Measurements from ENCODE around the gene ATM. TPM values are rescaled to one million over a fixed set of nuclear protein-coding genes. Genes with fewer than 3 reads are reported as not detected.
"Not testable (repeated sequence)": the region's sequence is repeated elsewhere in the genome, so short reads cannot be mapped to it uniquely, and the experiment has no call there.

Gene ATM
- total RNA-seq, 1 donor from 2014 or later = 68.1 TPM

- not testable (repeated sequence) for DNase-seq (ENCODE audit: low spot score)
Observed at GRCh38 chr11:108373505-108373904, 150.6 kb downstream of the ATM start.

- DNase-seq (ENCODE audit: low spot score) = no peak
Observed at GRCh38 chr11:108388576-108388975, 165.7 kb downstream of the ATM start.

- DNase-seq (ENCODE audit: low spot score) = no peak
Observed at GRCh38 chr11:108392353-108392752, 169.5 kb downstream of the ATM start.

GRCh38 chr11:108393046-108393445, 170.2 kb downstream of the ATM start:
- DNase-seq (ENCODE audit: low spot score) = no peak

GRCh38 chr11:108394744-108395284, 171.9 kb downstream of the ATM start:
- DNase-seq (ENCODE audit: low spot score) = no peak

- DNase-seq (ENCODE audit: low spot score) = not testable (repeated sequence)
Observed at GRCh38 chr11:108396672-108397071, 173.8 kb downstream of the ATM start.

- no peak for DNase-seq (ENCODE audit: low spot score)
Observed at GRCh38 chr11:108398439-108398838, 175.6 kb downstream of the ATM start.

GRCh38 chr11:108402241-108402640, 179.4 kb downstream of the ATM start:
- DNase-seq (ENCODE audit: low spot score) = no peak

GRCh38 chr11:108403052-108403451, 180.2 kb downstream of the ATM start:
- no peak for DNase-seq (ENCODE audit: low spot score)

GRCh38 chr11:108405706-108406105, 182.8 kb downstream of the ATM start:
- DNase-seq (ENCODE audit: low spot score) = no peak

GRCh38 chr11:108414958-108415357, 192.1 kb downstream of the ATM start:
- DNase-seq (ENCODE audit: low spot score) = no peak

GRCh38 chr11:108417551-108417950, 194.7 kb downstream of the ATM start:
- peak; percentile 12 for DNase-seq (ENCODE audit: low spot score)

Other genes with a start within 250 kb of the ATM start
- 36.8 TPM for gene CUL5, start 214.2 kb upstream of the ATM start, total RNA-seq
- gene ACAT1, start 101.5 kb upstream of the ATM start, total RNA-seq = 34.3 TPM
- 12.5 TPM for gene NPAT, start 429 bp upstream of the ATM start, total RNA-seq
- gene C11orf65, start 244.5 kb downstream of the ATM start, total RNA-seq = 0.58 TPM

Measured in mucosa of gallbladder (tissue), 1 donor.